GM18861 (cell line): Measurements from ENCODE around the gene TBK1.
"Not testable (repeated sequence)": the region's sequence is repeated elsewhere in the genome, so short reads cannot be mapped to it uniquely, and the experiment has no call there.

ENCODE experiments used
- ATAC-seq: cut with Tn5 transposase; IDR thresholded peaks from one replicate; pipeline ENCODE4 v1.9.1; 2021; ENCODE audit not compliant: unreplicated experiment

TBK1 gene

GRCh38 chr12:64538121-64538520 lies 86.2 kb downstream of the TBK1 start:
- ATAC-seq, result no peak

DNA sequence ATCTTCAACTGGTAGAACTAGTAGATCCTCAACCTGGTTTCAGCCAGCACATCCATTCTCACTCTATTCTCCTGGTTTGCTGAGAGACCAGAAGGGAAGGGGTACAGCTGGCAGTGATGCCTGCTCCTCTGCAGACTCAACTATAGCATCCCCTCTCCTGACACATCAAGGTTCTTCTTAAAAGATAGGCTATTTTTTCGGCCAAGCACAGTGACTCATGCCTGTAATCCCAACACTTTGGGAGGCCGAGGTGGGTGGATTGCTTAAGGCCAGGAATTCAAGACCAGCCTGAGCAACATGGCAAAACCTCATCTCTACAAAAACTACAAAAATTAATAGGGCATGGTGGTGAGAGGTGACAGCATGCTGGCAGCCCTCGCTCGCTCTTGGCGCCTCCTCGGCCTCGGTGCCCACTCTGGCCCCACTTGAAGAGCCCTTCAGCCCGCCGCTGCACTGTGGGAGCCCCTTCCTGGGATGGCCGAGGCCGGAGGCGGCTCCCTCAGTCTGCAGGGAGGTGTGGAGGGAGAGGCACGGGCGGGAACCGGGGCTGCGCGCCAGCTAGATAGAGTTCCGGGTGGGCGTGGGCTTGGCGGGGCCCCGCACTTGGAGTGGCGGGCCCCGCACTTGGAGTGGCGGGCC lies 90.6 kb downstream of the TBK1 start:
- ATAC-seq, result not testable (repeated sequence)

DNA sequence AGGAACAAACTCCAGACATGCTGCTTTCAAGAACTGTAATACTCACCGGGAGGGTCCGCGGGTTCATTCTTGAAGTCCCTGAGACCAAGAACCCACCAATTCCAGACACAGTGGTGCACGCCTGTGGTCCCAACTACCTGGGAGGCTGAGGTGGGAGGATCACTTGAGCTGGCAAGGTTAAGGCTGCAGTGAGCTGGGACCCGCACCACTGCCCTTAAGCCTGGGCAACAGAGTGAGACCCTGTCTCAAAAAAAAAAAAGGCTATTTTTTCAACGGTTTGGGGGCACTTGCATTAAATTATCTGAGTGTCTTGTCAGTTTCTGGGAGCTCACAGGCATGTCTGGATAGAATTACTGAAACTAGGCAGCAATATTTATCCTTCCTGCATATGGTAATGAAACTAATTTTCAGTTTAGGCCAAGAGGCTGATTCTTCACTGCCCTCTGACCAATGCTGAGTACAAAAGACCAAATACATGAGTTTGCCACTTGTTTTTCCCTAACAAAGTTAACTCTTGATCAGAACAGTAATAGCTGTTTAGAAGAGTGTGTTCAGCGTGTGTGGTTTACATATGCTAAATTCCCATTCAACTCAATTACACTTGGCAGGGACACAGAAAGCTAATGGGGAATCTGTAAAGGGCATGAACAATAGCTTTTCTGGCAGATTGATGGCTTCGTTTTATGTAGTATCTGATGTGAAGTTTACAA lies 92.6 kb downstream of the TBK1 start:
- no peak for ATAC-seq

- ATAC-seq, result no peak
These were observed 93.1 kb downstream of the TBK1 start for GRCh38 chr12:64545081-64545382.

DNA sequence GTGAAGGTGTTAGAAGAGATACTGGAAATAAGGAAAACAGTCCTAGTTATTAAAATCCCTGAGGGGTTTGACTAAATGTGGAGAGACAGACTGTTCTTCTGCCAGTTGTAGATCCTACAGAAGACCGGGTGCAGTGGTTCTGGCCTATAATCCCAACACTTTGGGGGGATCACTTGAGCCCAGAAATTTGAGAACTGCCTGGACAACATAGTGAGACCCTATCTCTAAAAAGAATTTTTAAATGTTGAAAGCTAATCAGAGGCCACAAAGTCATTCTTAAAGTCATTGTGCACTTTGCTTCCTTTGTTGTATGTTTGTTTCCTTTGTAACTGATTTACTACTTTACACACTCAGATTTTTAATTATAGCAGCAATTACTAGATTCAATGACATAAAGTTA lies 97.2 kb downstream of the TBK1 start:
- ATAC-seq, result no peak

GRCh38 chr12:64550755-64551154 lies 98.8 kb downstream of the TBK1 start:
- no peak for ATAC-seq

DNA sequence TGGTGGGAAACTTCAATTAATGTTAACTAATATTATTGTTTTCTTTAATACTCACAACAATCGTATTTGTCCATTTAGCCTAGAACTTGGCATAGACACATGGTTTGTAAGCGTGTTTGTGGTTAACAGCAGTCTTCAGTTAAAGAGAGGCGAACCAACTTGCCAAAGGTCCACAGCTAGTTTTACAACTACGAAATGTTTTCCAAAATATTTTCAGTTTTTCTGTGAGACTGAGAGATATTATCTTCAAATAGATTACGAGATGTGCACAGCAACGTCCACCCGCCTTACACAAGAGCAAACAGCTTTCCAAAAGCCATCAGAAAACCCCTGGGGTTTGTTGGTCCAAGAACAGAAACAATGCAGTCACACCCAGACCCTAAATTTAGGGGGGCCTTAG lies 99.8 kb downstream of the TBK1 start:
- ATAC-seq, result no peak
